Activated naive CD4-positive, alpha-beta T cell treated with anti-CD3 and anti-CD28 coated beads, Interleukin-2, amount 10 ng/mL, durations not matched to agents 7 days and 5 days (primary cell): ENCODE measurements around the gene C10orf105.
A peak's percentile ranks its signal among the peaks of the same experiment; 100 is the strongest.

ENCODE experiments used
- CTCF ChIA-PET: fragments of 350-600 bp; sonication (Branson Sonifier 250); formaldehyde crosslinking; loops from one replicate; lab custom pipeline; 2021; ENCODE audit warnings: antibody characterized with exemption; lab: Charles Lee
- DNase-seq: peaks from one replicate; pipeline ENCODE4 v3.0.0-alpha.2; 2020
- H3K27ac Mint-ChIP-seq: one replicate; pipeline ENCODE4 v1.8.0; 2021; ENCODE audit warnings: mild to moderate bottlenecking, moderate library complexity, mixed read lengths
- H3K27me3 Mint-ChIP-seq: one replicate; pipeline ENCODE4 v1.8.0; 2021; ENCODE audit warnings: mild to moderate bottlenecking, mixed read lengths
- H3K36me3 Mint-ChIP-seq: one replicate; pipeline ENCODE4 v1.8.0; 2021; ENCODE audit warnings: mixed read lengths
- H3K4me1 Mint-ChIP-seq: one replicate; pipeline ENCODE4 v1.8.0; 2021; ENCODE audit warnings: mixed read lengths
- H3K4me3 Mint-ChIP-seq: one replicate; pipeline ENCODE4 v1.8.0; 2021; ENCODE audit warnings: mild to moderate bottlenecking, moderate library complexity, mixed read lengths
- H3K9me3 Mint-ChIP-seq: one replicate; pipeline ENCODE4 v1.8.0; 2021; ENCODE audit warnings: mixed read lengths

C10orf105 gene

DNA sequence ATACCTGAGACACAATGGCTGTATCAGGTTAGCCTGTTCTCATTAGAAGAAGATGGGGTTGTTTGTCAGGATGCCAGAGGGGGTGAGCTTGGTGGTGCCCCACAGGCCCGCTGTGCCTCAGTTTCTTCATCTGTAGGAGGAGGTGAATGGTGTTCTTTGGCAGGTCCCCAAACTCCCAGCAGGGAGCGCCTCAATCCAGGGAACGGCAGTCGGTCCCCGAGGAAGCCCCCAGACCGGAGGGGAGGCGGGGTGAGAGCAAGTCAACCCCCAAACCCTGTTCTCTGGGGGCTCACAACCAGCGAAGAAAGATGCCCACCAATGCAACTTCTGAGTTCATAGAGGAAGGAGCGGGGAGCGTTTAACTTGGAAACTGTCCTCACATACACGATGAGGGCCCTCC is 16.0 kb downstream of the C10orf105 start:
- CTCF ChIA-PET, result interaction anchor here (0.9 to 6.7 kb wide), 2 partner anchors 37 to 109 kb away, joined by 3 to 45 read pairs; no protein-coding TSS in a partner anchor
- H3K36me3 Mint-ChIP-seq, result no peaks in the 10 kb centered on the region
- no peak for DNase-seq
- H3K27ac Mint-ChIP-seq, result no peak overlapping the region
- no peaks in the 10 kb centered on the region for H3K9me3 Mint-ChIP-seq
- H3K4me1 Mint-ChIP-seq, result peaks cover 23% of the 10 kb centered on the region
- H3K27me3 Mint-ChIP-seq, result peaks cover 42% of the 10 kb centered on the region
- no peak overlapping the region for H3K4me3 Mint-ChIP-seq

DNA sequence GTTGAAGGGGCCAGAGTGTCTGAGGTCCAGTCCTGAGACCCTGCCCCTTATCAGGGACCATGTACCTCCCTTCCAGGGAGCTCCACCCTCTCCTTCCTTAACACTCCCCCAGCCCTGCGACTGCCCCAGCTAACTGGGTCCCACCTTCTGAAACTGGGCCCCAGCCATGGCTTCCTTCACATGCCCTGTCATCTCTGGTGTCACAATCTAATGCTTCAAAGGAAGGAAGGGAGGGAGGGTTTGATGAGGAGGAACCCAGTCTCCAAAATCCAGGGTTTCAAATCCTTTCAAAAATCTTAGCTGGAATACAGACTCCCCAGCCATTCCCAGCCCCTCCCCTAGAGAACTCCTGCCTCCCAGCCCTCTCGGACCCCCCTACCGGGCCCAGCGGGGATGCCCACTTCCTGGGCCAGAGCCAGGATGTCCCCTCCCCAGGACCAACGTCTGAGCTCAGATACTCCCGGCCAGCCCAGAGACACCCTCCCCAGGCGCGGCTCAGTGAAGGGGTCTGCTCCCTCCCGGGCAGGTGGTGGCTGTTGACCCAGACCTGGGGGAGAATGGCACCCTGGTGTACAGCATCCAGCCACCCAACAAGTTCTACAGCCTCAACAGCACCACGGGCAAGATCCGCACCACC is 18.0 kb downstream of the C10orf105 start:
- Mint-ChIP-seq H3K4me1 (peaks cover 29% of the 10 kb centered on the region), H3K4me3 (no peak overlapping the region), H3K27me3 (peaks cover 44% of the 10 kb centered on the region), H3K27ac (no peak overlapping the region), H3K9me3 (no peaks in the 10 kb centered on the region), H3K36me3 (no peaks in the 10 kb centered on the region)
- DNase-seq, result no peak
- CTCF ChIA-PET, result interaction anchor here (1.0 kb wide), 1 partner anchor 11 kb away, joined by 4 read pairs; no protein-coding TSS in a partner anchor

DNA sequence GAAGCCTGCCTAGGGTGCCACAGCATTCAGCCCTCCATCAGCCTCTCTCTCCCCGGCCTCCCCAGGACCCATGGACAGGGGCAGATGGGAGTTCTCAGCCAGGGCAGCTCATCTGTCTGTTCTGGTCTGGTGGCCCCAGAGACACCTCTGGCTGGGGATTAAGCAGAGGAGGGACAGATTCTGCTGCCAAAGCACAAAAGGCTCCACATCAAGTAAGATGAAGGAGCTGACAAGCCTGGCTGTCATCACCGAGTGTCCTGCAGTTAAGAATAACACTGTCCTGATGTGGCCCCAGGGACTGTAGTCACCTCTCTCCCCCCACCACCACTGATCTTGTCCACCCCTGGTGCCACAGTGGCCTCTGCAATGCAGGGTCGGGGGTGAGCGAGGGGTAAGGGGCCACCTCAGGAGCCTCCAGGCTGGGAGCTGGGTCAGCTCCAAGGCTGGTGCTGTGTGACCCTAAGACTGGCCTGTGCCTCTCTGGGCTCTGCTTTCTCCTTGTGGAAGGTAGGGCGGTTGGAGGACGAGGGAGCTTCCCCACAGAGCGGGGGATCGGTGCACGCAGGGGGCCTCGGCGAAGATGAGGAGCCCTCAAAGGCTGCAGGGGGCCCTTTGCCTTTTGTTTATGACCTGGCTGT is 18.7 kb downstream of the C10orf105 start:
- Mint-ChIP-seq H3K27ac (no peak overlapping the region), H3K36me3 (no peaks in the 10 kb centered on the region), H3K4me3 (no peak overlapping the region), H3K27me3 (peaks cover 44% of the 10 kb centered on the region), H3K9me3 (no peaks in the 10 kb centered on the region), H3K4me1 (peaks cover 34% of the 10 kb centered on the region)
- DNase-seq, result no peak
- CTCF ChIA-PET, result interaction anchor here (1.0 to 8.6 kb wide), 2 partner anchors 9 to 11 kb away, joined by 4 to 126 read pairs; no protein-coding TSS in a partner anchor

DNA sequence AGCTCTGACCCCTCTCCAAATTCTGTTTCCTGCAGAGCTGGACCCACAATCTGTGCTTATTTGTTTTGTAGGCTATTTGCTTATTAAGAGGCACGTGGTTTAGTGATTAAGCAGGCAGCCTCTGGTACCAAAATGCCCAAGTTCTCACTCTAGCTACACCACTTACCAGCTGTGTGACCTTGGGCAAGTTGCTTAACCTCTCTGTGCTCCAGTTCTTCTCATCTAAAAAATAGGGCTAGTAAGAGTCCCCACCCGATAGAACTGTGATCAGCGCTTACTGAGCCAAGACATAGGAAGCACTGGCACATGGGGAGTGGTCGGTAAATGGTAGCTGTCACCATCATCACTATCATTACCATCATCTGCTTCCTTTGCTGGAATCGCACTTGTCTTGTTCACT is 20.8 kb downstream of the C10orf105 start:
- DNase-seq, result no peak
- H3K36me3 Mint-ChIP-seq, result no peaks in the 10 kb centered on the region
- peak overlapping the region; percentile 9 for H3K27ac Mint-ChIP-seq
- no peaks in the 10 kb centered on the region for H3K9me3 Mint-ChIP-seq
- CTCF ChIA-PET, result interaction anchor here (1.0 to 8.6 kb wide), 8 partner anchors 11 to 385 kb away, joined by 3 to 126 read pairs (median 7); partner anchors contain the start of gene VSIR
- H3K4me1 Mint-ChIP-seq, result peaks cover 52% of the 10 kb centered on the region
- peaks cover 42% of the 10 kb centered on the region for H3K27me3 Mint-ChIP-seq
- H3K4me3 Mint-ChIP-seq, result no peak overlapping the region

DNA sequence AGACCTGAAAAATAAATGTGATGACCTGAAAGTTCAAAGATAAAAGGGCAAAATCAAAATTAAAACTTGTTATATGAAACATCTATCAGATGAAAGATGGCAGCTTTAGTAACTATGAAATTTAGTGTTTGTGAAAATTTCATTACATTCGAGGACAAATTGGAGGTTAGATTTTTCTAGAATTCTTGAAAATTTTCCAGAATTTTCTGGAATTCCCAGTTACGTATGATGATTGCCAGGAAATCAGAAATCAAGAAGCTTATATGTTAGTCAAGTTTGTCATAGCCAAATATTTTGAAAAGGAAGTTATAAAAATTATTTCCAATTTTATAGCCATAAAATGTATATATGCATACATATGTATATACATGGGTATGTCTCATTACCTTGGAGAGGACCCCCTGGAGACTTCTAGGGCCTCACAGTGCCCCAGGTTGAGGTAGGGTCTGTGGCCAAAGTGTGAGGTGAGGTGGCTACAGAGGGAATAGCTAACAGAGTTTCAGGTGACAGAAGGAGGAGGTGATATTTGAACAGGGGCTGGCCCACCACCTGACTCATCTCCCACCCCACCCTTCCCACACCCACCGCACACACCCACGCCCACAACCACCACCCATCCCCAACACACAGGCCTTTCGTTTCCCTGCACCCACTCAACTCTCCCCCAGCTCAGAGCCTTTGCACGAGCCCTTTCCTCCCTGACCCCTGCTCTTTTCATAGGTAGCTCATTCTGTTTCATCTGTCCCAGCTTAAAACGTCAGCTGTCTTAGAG is 21.5 kb downstream of the C10orf105 start:
- no peak overlapping the region for H3K4me3 Mint-ChIP-seq
- DNase-seq, result peak; percentile 37
- H3K4me1 Mint-ChIP-seq, result peaks cover 56% of the 10 kb centered on the region
- CTCF ChIA-PET, result interaction anchor here (0.6 to 8.6 kb wide), 16 partner anchors 11 to 431 kb away, joined by 3 to 126 read pairs (median 6); partner anchors contain the start of genes SLC29A3 and VSIR
- H3K36me3 Mint-ChIP-seq, result no peaks in the 10 kb centered on the region
- H3K9me3 Mint-ChIP-seq, result no peaks in the 10 kb centered on the region
- peak overlapping the region; percentile 9 for H3K27ac Mint-ChIP-seq
- H3K27me3 Mint-ChIP-seq, result peaks cover 38% of the 10 kb centered on the region

DNA sequence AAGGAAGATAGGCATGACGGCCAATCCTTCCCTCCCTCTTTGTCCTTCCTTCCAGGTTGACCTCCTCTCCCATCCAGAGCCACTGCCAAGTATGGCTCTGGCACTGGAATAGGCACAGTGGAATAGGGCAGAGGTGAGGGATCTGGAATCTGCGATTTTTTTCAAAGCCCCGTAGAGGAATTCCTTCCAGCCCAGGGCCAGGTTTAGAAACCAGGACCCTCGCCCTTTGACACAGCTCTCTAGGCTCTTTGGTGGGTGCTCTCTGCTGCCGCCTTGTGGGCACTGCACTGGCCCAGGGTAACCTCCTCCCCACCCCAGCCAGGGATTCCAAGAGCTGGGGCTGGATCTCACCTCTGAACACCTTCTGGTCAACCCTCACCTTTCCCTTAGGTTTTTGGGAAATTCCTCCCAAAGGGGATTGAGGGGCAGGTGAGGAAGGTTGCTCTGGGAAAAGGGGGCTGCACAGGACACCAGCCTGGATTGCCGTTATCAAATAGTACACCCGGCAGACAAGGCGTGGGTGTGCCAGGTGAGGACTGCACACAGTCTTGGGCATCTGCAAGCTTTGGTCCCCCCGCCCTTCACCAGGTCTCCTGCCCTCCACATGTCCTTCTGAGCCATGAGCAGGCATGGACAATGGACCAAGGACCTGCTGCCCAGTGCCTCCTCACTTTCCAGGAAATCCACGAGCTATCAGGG is 22.8 kb downstream of the C10orf105 start:
- Mint-ChIP-seq H3K9me3 (no peaks in the 10 kb centered on the region), H3K27me3 (peaks cover 27% of the 10 kb centered on the region), H3K27ac (no peak overlapping the region), H3K36me3 (no peaks in the 10 kb centered on the region), H3K4me1 (peaks cover 56% of the 10 kb centered on the region), H3K4me3 (no peak overlapping the region)
- CTCF ChIA-PET, result interaction anchor here (0.9 to 8.6 kb wide), 22 partner anchors 9 to 383 kb away, joined by 3 to 126 read pairs (median 6); partner anchors contain the start of genes C10orf105, SLC29A3 and VSIR
- DNase-seq, result peak; percentile 75

DNA sequence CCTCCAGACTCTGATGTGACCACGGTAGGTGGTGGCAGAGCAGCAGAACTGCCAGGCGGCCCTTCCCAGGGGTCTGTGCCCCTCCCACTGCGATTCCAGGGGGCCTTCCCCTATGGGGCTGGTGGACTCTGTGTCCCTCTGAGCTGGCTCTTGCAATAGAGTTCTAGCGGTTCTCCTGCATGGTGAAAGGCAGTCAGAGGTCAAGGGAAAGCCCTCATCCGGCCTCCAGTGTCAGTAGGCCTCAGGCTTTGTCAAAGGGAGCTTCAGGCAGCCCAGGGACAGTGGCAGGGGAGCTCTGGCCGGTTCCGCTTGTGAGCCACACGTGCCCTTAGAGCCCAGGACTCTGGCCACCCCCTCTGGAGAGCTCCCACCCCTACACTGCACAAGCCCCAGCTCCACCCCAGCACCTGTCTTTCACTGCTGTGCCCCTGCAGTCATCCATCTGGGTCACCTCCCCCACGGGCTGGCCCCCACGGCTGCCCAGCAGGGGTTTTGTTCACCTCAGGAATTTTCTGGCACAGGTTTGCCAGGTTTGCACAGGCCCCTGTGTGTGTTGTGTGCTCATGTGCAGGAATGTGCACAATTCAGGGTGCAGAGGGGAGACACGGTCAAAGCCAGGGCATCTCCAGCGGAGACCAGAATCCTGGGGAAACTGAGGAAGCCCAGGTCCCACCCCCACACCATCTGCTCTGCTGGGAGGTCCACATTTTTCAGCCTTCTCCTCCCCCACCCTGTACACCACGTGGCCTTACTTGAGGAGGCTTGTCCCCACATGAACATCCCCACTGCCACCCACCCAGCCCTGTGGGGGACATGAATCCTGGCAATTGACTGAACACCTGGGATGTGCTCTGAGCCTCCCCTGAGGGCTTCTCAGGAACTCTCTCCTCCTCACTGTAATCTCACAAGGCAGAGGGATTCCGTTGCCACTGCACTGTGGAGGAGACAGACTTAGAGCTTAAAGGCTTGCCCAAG is 23.8 kb downstream of the C10orf105 start:
- H3K4me3 Mint-ChIP-seq, result no peak overlapping the region
- no peak overlapping the region for H3K27ac Mint-ChIP-seq

DNA sequence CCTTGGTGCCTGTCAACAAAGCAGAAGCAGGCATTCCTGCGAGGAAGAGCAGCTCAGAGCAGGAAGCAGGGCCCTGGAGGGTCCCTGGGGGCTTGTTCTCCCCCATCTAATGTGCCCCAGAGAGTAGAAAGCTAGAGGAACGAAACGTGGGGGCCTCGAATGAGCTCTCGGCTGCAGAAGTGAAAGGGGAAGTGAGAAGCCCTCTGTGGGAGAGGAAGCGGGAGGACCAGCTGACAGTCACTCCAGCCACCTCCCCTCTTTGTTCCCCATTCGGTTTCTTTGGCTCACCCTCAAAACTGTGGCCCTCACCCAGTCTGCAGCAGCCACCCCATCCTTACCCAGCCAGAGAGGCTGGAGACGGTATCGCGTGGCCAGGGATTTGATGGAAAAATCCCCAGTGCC is 25.0 kb downstream of the C10orf105 start:
- no peaks in the 10 kb centered on the region for H3K36me3 Mint-ChIP-seq
- CTCF ChIA-PET, result interaction anchor here (0.6 to 8.6 kb wide), 8 partner anchors 15 to 380 kb away, joined by 3 to 126 read pairs (median 3); no protein-coding TSS in a partner anchor
- peak overlapping the region; percentile 37 for H3K4me3 Mint-ChIP-seq
- peaks cover 12% of the 10 kb centered on the region for H3K27me3 Mint-ChIP-seq
- H3K4me1 Mint-ChIP-seq, result peaks cover 54% of the 10 kb centered on the region
- peaks cover 2% of the 10 kb centered on the region for H3K9me3 Mint-ChIP-seq
- peak overlapping the region; percentile 86 for H3K27ac Mint-ChIP-seq
- DNase-seq, result peak; percentile 71

More for the DNA sequence above, 23.8 kb downstream of the C10orf105 start:
- H3K9me3 Mint-ChIP-seq, result peaks cover 2% of the 10 kb centered on the region
- H3K36me3 Mint-ChIP-seq, result no peaks in the 10 kb centered on the region
- DNase-seq, result no peak
- peaks cover 22% of the 10 kb centered on the region for H3K27me3 Mint-ChIP-seq
- CTCF ChIA-PET, result interaction anchor here (0.8 to 8.6 kb wide), 19 partner anchors 8 to 382 kb away, joined by 3 to 126 read pairs (median 6); partner anchors contain the start of genes SLC29A3 and VSIR
- peaks cover 54% of the 10 kb centered on the region for H3K4me1 Mint-ChIP-seq

DNA sequence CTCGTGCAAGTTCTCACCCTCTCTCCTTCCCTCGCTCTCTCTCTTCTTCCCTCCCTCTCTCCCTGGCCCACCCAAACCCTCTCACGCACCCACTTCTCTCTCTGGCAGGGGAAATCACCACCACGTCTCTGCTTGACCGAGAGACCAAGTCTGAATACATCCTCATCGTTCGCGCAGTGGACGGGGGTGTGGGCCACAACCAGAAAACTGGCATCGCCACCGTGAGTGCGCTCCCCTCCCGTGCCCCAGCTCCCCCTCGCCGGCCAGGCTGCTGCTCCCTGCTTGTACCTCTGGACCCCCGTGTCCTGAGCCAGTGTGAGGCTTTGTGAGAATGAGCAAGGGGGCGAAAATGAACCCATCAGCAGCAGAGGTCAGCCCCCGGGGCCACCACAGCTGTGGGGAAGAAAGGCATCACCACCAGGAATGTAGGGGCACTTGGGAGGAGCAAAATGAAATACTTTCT is 25.5 kb downstream of the C10orf105 start:
- Mint-ChIP-seq H3K27me3 (peaks cover 7% of the 10 kb centered on the region), H3K36me3 (no peaks in the 10 kb centered on the region), H3K4me3 (peak overlapping the region; percentile 37), H3K9me3 (peaks cover 2% of the 10 kb centered on the region), H3K4me1 (peaks cover 50% of the 10 kb centered on the region), H3K27ac (peak overlapping the region; percentile 86)
- DNase-seq, result no peak
- CTCF ChIA-PET, result interaction anchor here (0.8 to 8.6 kb wide), 7 partner anchors 15 to 380 kb away, joined by 3 to 126 read pairs (median 3); no protein-coding TSS in a partner anchor

DNA sequence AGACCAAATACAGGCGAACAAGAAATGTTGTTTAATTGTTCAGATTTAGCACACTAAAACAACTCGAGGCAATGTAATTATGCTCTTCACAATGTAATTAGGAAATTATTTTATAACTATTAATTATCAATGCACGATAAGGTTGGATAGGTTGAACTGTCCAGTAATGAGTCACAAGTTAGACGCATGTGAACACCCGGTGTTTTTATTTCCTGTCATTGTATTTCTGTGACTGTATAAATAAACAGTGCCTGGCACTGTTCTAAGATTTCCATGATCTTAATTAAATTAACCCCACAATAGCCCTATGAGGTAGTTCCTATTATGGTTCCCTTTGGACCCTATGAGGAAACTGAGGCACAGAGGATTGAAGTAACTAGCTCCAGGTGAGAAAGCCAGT is 26.2 kb downstream of the C10orf105 start:
- Mint-ChIP-seq H3K4me3 (no peak overlapping the region), H3K9me3 (peaks cover 2% of the 10 kb centered on the region), H3K36me3 (no peaks in the 10 kb centered on the region), H3K4me1 (peaks cover 43% of the 10 kb centered on the region), H3K27me3 (peaks cover 7% of the 10 kb centered on the region), H3K27ac (peak overlapping the region; percentile 77)
- CTCF ChIA-PET, result interaction anchor here (1.0 to 8.6 kb wide), 5 partner anchors 16 to 379 kb away, joined by 3 to 126 read pairs (median 5); no protein-coding TSS in a partner anchor
- no peak for DNase-seq

DNA sequence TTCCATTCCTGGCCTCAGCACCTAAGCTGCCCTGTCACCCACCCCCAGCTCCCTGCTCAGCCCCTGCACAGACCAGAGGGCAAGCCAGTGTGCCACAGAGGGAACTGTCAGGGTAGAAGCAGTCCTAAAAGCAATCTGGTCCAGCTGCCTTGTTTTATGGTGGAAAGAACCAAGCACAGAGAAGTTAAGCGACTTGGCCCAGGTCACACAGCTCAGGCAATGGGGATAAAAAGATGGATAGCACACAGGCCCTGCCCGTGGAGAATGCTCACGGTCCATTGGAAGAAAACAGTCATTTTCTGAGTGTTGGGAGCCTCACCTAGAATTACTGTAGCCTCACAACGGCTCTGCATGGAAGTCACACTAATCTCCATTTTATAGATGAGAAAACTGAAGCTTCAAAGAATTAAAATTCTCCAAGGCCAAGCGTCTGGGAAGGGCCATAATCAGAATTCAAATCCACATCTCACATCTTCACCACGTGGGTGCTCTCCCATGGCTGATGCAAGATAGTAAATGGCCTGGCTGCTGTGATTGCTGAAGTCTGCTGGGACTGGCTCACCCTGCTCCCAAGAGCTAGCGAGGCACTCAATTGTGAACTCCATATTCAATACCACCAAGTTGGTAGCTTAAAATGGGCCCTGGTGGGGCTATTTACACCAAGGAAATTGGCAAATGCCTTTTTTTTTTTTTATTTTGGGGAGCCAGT is 26.8 kb downstream of the C10orf105 start:
- no peak for DNase-seq
- Mint-ChIP-seq H3K27me3 (peaks cover 7% of the 10 kb centered on the region), H3K4me3 (no peak overlapping the region), H3K36me3 (peaks cover 4% of the 10 kb centered on the region), H3K27ac (no peak overlapping the region), H3K4me1 (peaks cover 37% of the 10 kb centered on the region), H3K9me3 (peaks cover 8% of the 10 kb centered on the region)
- CTCF ChIA-PET, result interaction anchor here (0.6 to 8.6 kb wide), 5 partner anchors 17 to 378 kb away, joined by 3 to 126 read pairs (median 5); no protein-coding TSS in a partner anchor

DNA sequence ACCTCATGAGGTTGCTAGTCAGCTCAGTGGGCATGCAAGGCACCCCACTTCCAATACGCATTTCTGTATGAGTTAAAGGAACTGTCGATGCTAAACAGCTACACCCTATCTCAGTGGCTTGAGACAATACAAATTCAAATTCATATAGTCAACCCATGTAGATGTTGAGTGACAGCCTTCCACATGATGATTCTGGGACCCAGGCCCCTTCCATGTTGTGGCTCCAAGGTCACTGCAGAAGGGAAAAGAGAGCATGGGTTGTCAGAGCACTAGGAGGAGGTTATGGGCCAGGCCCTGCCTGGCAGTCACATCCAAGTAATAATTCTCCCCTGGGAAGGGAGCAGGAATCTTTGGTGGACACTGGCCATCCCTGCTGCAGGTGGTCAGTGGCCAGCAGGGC is 28.2 kb downstream of the C10orf105 start:
- Mint-ChIP-seq H3K27ac (no peak overlapping the region), H3K4me3 (no peak overlapping the region), H3K36me3 (peaks cover 4% of the 10 kb centered on the region), H3K4me1 (peaks cover 25% of the 10 kb centered on the region), H3K27me3 (peaks cover 10% of the 10 kb centered on the region), H3K9me3 (peaks cover 8% of the 10 kb centered on the region)
- DNase-seq, result no peak
- CTCF ChIA-PET, result interaction anchor here (1.4 kb wide), 1 partner anchor 83 kb away, joined by 3 read pairs; no protein-coding TSS in a partner anchor
